Breast epithelium (tissue), 3 donors: Measurements from ENCODE around the gene DNM3.

Experiments
- CTCF ChIP-seq, 3 donors: fragments of 450-650 bp; IDR thresholded peaks; one replicate each; pipeline ENCODE4 v1.5.1; 2016 to 2017; ENCODE audit warnings: antibody characterized with exemption in 3 of 3, mild to moderate bottlenecking in 3 of 3, moderate library complexity in 3 of 3
- POLR2A ChIP-seq: fragments of 450-650 bp; IDR thresholded peaks from one replicate; pipeline ENCODE4 v1.6.1; 2016; ENCODE audit warnings: antibody characterized with exemption, mild to moderate bottlenecking, moderate library complexity
- POLR2AphosphoS5 ChIP-seq, 3 donors: sonication (generic); formaldehyde crosslinking; IDR thresholded peaks; one replicate each; pipeline ENCODE4 v1.6.1; 2017; ENCODE audit warnings: antibody characterized with exemption in 3 of 3

DNA sequence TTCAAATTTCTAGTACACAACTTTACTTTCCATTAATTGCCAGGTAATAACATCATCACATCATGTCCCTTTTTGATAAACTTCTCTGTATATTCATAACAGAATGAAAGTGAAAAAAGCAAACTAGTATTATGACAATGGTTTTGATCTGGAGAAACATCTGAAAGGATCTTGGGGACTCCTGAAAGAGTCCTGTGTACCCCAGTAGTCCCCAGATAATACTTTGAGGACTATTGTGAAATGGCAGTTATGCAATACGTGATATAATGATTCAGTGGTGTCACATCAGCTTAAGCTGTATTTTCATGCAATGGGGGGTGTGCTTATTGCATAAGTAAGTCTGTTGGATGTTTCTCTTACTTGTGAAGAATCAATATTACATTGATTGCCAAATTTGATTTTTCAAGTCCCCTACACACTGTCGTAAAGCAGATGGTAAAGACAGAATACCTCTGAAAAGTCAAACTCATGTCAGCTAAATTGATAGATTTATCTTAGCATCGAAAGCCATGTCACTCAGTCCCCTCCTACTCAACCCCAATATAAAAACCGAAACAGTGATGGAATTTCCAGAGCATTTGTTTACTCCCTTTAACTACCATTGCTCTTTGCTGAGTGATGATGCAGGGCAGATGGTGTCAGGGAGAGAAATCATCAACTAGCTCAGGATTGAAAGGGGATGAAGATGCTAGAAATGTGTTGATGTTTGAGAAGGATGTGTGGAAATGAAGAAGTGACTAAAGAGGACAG lies 432.5 kb downstream of the DNM3 start:
- TF ChIP-seq POLR2AphosphoS5 (IDR thresholded peaks at IDR 0.05), result no peak
- TF ChIP-seq CTCF (IDR thresholded peaks at IDR 0.05), result no peak
- no peak for TF ChIP-seq POLR2A
